GM23338 (cell line): Measurements from ENCODE around the gene ADORA1.

Experiments
- EZH2 ChIP-seq: fragments of 200-600 bp; sonication (generic); IDR thresholded peaks from one replicate; pipeline ENCODE4 v1.8.0; 2017; ENCODE audit warnings: antibody characterized with exemption, mild to moderate bottlenecking, low read depth; ENCODE audit not compliant: unreplicated experiment
- EZH2phosphoT487 ChIP-seq: fragments of 200-600 bp; sonication (generic); IDR thresholded peaks from one replicate; pipeline ENCODE4 v1.8.1; 2018; ENCODE audit warnings: antibody characterized with exemption; ENCODE audit not compliant: unreplicated experiment
- JUNB ChIP-seq: IDR thresholded peaks from one replicate; pipeline ENCODE4 v1.6.1; 2016; ENCODE audit warnings: antibody characterized with exemption; ENCODE audit not compliant: unreplicated experiment
- NANOG ChIP-seq: IDR thresholded peaks from 2 replicates; pipeline ENCODE4 v1.6.1; 2016; ENCODE audit warnings: antibody characterized with exemption, borderline replicate concordance
- POLR2AphosphoS5 ChIP-seq: IDR thresholded peaks from 2 replicates; pipeline ENCODE4 v1.6.1; 2016; ENCODE audit warnings: antibody characterized with exemption, low read depth
- TF ChIP-seq, protein P1 (sequence below), 2 experiments: fragments of 200-600 bp in 1 of 2; sonication (generic) in 1 of 2; conservative IDR thresholded peaks; 2 replicates each; pipeline versions ENCODE4 v1.5.1 to v1.6.1; 2016 to 2017; ENCODE audit warnings: antibody characterized with exemption in 2 of 2, low read depth in 2 of 2, mild to moderate bottlenecking in 2 of 2, moderate library complexity in 1 of 2
- TF ChIP-seq, protein P2 (sequence below): IDR thresholded peaks from one replicate; pipeline ENCODE4 v1.6.1; 2018; ENCODE audit warnings: antibody characterized with exemption; ENCODE audit not compliant: unreplicated experiment

- no peak for TF ChIP-seq EZH2phosphoT487
- TF ChIP-seq EZH2: no peak
- TF ChIP-seq, protein P1, sequence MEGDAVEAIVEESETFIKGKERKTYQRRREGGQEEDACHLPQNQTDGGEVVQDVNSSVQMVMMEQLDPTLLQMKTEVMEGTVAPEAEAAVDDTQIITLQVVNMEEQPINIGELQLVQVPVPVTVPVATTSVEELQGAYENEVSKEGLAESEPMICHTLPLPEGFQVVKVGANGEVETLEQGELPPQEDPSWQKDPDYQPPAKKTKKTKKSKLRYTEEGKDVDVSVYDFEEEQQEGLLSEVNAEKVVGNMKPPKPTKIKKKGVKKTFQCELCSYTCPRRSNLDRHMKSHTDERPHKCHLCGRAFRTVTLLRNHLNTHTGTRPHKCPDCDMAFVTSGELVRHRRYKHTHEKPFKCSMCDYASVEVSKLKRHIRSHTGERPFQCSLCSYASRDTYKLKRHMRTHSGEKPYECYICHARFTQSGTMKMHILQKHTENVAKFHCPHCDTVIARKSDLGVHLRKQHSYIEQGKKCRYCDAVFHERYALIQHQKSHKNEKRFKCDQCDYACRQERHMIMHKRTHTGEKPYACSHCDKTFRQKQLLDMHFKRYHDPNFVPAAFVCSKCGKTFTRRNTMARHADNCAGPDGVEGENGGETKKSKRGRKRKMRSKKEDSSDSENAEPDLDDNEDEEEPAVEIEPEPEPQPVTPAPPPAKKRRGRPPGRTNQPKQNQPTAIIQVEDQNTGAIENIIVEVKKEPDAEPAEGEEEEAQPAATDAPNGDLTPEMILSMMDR (conservative IDR thresholded peaks at IDR 0.05; ENCODE audit: low read depth in 2 of 2): no peak
- TF ChIP-seq POLR2AphosphoS5: no peak
- no peak for TF ChIP-seq JUNB
- no peak for TF ChIP-seq NANOG
- TF ChIP-seq, protein P2, sequence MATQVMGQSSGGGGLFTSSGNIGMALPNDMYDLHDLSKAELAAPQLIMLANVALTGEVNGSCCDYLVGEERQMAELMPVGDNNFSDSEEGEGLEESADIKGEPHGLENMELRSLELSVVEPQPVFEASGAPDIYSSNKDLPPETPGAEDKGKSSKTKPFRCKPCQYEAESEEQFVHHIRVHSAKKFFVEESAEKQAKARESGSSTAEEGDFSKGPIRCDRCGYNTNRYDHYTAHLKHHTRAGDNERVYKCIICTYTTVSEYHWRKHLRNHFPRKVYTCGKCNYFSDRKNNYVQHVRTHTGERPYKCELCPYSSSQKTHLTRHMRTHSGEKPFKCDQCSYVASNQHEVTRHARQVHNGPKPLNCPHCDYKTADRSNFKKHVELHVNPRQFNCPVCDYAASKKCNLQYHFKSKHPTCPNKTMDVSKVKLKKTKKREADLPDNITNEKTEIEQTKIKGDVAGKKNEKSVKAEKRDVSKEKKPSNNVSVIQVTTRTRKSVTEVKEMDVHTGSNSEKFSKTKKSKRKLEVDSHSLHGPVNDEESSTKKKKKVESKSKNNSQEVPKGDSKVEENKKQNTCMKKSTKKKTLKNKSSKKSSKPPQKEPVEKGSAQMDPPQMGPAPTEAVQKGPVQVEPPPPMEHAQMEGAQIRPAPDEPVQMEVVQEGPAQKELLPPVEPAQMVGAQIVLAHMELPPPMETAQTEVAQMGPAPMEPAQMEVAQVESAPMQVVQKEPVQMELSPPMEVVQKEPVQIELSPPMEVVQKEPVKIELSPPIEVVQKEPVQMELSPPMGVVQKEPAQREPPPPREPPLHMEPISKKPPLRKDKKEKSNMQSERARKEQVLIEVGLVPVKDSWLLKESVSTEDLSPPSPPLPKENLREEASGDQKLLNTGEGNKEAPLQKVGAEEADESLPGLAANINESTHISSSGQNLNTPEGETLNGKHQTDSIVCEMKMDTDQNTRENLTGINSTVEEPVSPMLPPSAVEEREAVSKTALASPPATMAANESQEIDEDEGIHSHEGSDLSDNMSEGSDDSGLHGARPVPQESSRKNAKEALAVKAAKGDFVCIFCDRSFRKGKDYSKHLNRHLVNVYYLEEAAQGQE: no peak
Measured at GRCh38 chr1:203130358-203130985, 2.9 kb downstream of the ADORA1 start.
